WTC11 (cell line): ENCODE results near the gene CACNA2D4. TPM values are rescaled to one million over a fixed set of nuclear protein-coding genes. Genes with fewer than 3 reads are reported as not detected.
A peak's percentile ranks its signal among the peaks of the same experiment; 100 is the strongest.

ENCODE experiments used
- ATAC-seq: fragments of 200-7000 bp; cut with Tn5 transposase; 2 replicates; pipeline ENCODE4 v1.10.0; 2021; ENCODE audit warnings: mild to moderate bottlenecking, moderate library complexity
- CTCF ChIA-PET: fragments of 300-600 bp; sonication (Branson Sonifier 250); formaldehyde crosslinking; loops from one replicate; lab custom pipeline; 2021; ENCODE audit warnings: antibody characterized with exemption; lab: Charles Lee
- POLR2A ChIA-PET: fragments of 350-600 bp; sonication (Branson Sonifier 250); formaldehyde crosslinking; loops from one replicate; lab custom pipeline; 2021; ENCODE audit warnings: antibody characterized with exemption; lab: Charles Lee
- DNase-seq: peaks from one replicate; pipeline ENCODE4 v3.0.0; 2021; ENCODE audit warnings: low spot score
- H3K27ac Mint-ChIP-seq: 2 replicates; pipeline ENCODE4 v1.8.0; 2021; ENCODE audit warnings: mixed read lengths
- H3K27me3 Mint-ChIP-seq: 2 replicates; pipeline ENCODE4 v1.8.0; 2021; ENCODE audit warnings: low read depth, mild to moderate bottlenecking, moderate library complexity, mixed read lengths
- H3K36me3 Mint-ChIP-seq: 2 replicates; pipeline ENCODE4 v1.8.0; 2021; ENCODE audit warnings: mixed read lengths
- H3K4me1 Mint-ChIP-seq: 2 replicates; pipeline ENCODE4 v1.8.0; 2022; ENCODE audit warnings: mixed read lengths
- H3K4me3 Mint-ChIP-seq: 2 replicates; pipeline ENCODE4 v1.8.0; 2021; ENCODE audit warnings: mild to moderate bottlenecking, moderate library complexity, mixed read lengths
- H3K9me3 Mint-ChIP-seq: 2 replicates; pipeline ENCODE4 v1.8.0; 2021; ENCODE audit warnings: mixed read lengths
- AR ChIP-seq: fragments of 250-450 bp; sonication (Bioruptor Pico); IDR thresholded peaks from 2 replicates; pipeline ENCODE4 v1.9.0; 2021; ENCODE audit warnings: mild to moderate bottlenecking
- CDX4 ChIP-seq: fragments of 250-450 bp; sonication (Bioruptor Pico); IDR thresholded peaks from 2 replicates; pipeline ENCODE4 v1.9.0; 2021; ENCODE audit warnings: moderate library complexity, mild to moderate bottlenecking, inconsistent platforms, borderline replicate concordance
- CREM ChIP-seq: sonication (generic); formaldehyde crosslinking; IDR thresholded peaks from 2 replicates; pipeline ENCODE4 v1.8.1; 2022; ENCODE audit warnings: mild to moderate bottlenecking, missing genetic modification reagents, moderate library complexity
- ESRRA ChIP-seq: sonication (generic); formaldehyde crosslinking; IDR thresholded peaks from 2 replicates; pipeline ENCODE4 v1.8.1; 2022; ENCODE audit warnings: mild to moderate bottlenecking, missing genetic modification reagents, borderline replicate concordance
- MYBL2 ChIP-seq: sonication (generic); formaldehyde crosslinking; IDR thresholded peaks from 2 replicates; pipeline ENCODE4 v1.8.1; 2023; ENCODE audit warnings: mild to moderate bottlenecking, moderate library complexity, missing genetic modification reagents
- NR1H2 ChIP-seq: sonication (generic); formaldehyde crosslinking; IDR thresholded peaks from 2 replicates; pipeline ENCODE4 v1.9.0; 2021; ENCODE audit warnings: mild to moderate bottlenecking, moderate library complexity, missing genetic modification reagents
- RELA ChIP-seq: sonication (generic); formaldehyde crosslinking; IDR thresholded peaks from 2 replicates; pipeline ENCODE4 v1.8.1; 2022; ENCODE audit warnings: missing genetic modification reagents, mild to moderate bottlenecking, borderline replicate concordance
- SOX15 ChIP-seq: fragments of 250-450 bp; sonication (Bioruptor Pico); IDR thresholded peaks from 2 replicates; pipeline ENCODE4 v1.9.0; 2021; ENCODE audit warnings: mild to moderate bottlenecking
- USF1 ChIP-seq: sonication (generic); formaldehyde crosslinking; IDR thresholded peaks from 2 replicates; pipeline ENCODE4 v1.8.0; 2022; ENCODE audit warnings: mild to moderate bottlenecking, missing genetic modification reagents
- ZNF138 ChIP-seq: sonication (generic); formaldehyde crosslinking; conservative IDR thresholded peaks from 2 replicates; pipeline ENCODE4 v1.8.1; 2022; ENCODE audit warnings: mild to moderate bottlenecking, moderate library complexity, missing genetic modification reagents
- ZNF219 ChIP-seq: sonication (generic); formaldehyde crosslinking; IDR thresholded peaks from 2 replicates; pipeline ENCODE4 v1.8.0; 2023; ENCODE audit warnings: missing genetic modification reagents, mild to moderate bottlenecking, borderline replicate concordance
- ZNF263 ChIP-seq: sonication (generic); formaldehyde crosslinking; IDR thresholded peaks from 2 replicates; pipeline ENCODE4 v1.8.1; 2022; ENCODE audit warnings: low read depth, mild to moderate bottlenecking, moderate library complexity, missing genetic modification reagents
- ZNF416 ChIP-seq: fragments of 250-450 bp; sonication (Bioruptor Pico); IDR thresholded peaks from 2 replicates; pipeline ENCODE4 v1.9.0; 2021; ENCODE audit warnings: mild to moderate bottlenecking, inconsistent platforms
- total RNA-seq: library from RNA; stranded (reverse); gene quantifications from 3 replicates; pipeline ENCODE4 v1.2.3, GENCODE V29; 2021
- TF ChIP-seq, protein P1 (sequence below): sonication (generic); formaldehyde crosslinking; IDR thresholded peaks from 2 replicates; pipeline ENCODE4 v1.8.1; 2023; ENCODE audit warnings: mild to moderate bottlenecking, missing genetic modification reagents, moderate library complexity
- TF ChIP-seq, protein P2 (sequence below): sonication (generic); formaldehyde crosslinking; conservative IDR thresholded peaks from 2 replicates; pipeline ENCODE4 v1.8.1; 2023; ENCODE audit warnings: mild to moderate bottlenecking, low read depth, missing genetic modification reagents, moderate library complexity
- TF ChIP-seq, protein P3 (sequence below): sonication (generic); formaldehyde crosslinking; IDR thresholded peaks from 2 replicates; pipeline ENCODE4 v1.8.0; 2023; ENCODE audit warnings: missing genetic modification reagents
- TF ChIP-seq, protein P4 (sequence below): sonication (generic); formaldehyde crosslinking; IDR thresholded peaks from 2 replicates; pipeline ENCODE4 v1.8.0; 2023; ENCODE audit warnings: mild to moderate bottlenecking, missing genetic modification reagents
- TF ChIP-seq, protein P5 (sequence below): sonication (generic); formaldehyde crosslinking; IDR thresholded peaks from 2 replicates; pipeline ENCODE4 v1.8.0; 2022; ENCODE audit warnings: missing genetic modification reagents
- TF ChIP-seq, protein P6 (sequence below): sonication (generic); formaldehyde crosslinking; IDR thresholded peaks from 2 replicates; pipeline ENCODE4 v1.8.0; 2022; ENCODE audit warnings: mild to moderate bottlenecking, missing genetic modification reagents

Gene CACNA2D4
- total RNA-seq, 1 experiment from 2014 or later: 0.04 TPM

GRCh38 chr12:1933342-1934051 lies 15.0 kb upstream of the CACNA2D4 start:
- no peak overlapping the region for H3K27ac Mint-ChIP-seq
- CTCF ChIA-PET: interaction anchor here (1.0 to 1.1 kb wide), 3 partner anchors 12 to 280 kb away, joined by 4 to 6 read pairs (median 6); no protein-coding TSS in a partner anchor
- ATAC-seq (peak; percentile 20; the same call in 1 of the 2 replicates), DNase-seq (no peak)
- no peaks in the 10 kb centered on the region for H3K9me3 Mint-ChIP-seq
- POLR2A ChIA-PET: no interaction called here
- no peak for TF ChIP-seq CDX4
- TF ChIP-seq, protein P1, sequence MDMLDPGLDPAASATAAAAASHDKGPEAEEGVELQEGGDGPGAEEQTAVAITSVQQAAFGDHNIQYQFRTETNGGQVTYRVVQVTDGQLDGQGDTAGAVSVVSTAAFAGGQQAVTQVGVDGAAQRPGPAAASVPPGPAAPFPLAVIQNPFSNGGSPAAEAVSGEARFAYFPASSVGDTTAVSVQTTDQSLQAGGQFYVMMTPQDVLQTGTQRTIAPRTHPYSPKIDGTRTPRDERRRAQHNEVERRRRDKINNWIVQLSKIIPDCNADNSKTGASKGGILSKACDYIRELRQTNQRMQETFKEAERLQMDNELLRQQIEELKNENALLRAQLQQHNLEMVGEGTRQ: peak; percentile 61; the same call in 1 of the 2 replicates
- TF ChIP-seq, protein P2, sequence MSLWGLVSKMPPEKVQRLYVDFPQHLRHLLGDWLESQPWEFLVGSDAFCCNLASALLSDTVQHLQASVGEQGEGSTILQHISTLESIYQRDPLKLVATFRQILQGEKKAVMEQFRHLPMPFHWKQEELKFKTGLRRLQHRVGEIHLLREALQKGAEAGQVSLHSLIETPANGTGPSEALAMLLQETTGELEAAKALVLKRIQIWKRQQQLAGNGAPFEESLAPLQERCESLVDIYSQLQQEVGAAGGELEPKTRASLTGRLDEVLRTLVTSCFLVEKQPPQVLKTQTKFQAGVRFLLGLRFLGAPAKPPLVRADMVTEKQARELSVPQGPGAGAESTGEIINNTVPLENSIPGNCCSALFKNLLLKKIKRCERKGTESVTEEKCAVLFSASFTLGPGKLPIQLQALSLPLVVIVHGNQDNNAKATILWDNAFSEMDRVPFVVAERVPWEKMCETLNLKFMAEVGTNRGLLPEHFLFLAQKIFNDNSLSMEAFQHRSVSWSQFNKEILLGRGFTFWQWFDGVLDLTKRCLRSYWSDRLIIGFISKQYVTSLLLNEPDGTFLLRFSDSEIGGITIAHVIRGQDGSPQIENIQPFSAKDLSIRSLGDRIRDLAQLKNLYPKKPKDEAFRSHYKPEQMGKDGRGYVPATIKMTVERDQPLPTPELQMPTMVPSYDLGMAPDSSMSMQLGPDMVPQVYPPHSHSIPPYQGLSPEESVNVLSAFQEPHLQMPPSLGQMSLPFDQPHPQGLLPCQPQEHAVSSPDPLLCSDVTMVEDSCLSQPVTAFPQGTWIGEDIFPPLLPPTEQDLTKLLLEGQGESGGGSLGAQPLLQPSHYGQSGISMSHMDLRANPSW: no peak
- TF ChIP-seq USF1 (CRISPR knock-in tag): peak; percentile 27; the same call in 1 of the 2 replicates
- no peak for TF ChIP-seq ZNF263 (CRISPR knock-in tag)
- TF ChIP-seq CREM (CRISPR knock-in tag): no peak
- TF ChIP-seq, protein P3, sequence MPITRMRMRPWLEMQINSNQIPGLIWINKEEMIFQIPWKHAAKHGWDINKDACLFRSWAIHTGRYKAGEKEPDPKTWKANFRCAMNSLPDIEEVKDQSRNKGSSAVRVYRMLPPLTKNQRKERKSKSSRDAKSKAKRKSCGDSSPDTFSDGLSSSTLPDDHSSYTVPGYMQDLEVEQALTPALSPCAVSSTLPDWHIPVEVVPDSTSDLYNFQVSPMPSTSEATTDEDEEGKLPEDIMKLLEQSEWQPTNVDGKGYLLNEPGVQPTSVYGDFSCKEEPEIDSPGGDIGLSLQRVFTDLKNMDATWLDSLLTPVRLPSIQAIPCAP (CRISPR knock-in tag): no peak
- TF ChIP-seq, protein P4, sequence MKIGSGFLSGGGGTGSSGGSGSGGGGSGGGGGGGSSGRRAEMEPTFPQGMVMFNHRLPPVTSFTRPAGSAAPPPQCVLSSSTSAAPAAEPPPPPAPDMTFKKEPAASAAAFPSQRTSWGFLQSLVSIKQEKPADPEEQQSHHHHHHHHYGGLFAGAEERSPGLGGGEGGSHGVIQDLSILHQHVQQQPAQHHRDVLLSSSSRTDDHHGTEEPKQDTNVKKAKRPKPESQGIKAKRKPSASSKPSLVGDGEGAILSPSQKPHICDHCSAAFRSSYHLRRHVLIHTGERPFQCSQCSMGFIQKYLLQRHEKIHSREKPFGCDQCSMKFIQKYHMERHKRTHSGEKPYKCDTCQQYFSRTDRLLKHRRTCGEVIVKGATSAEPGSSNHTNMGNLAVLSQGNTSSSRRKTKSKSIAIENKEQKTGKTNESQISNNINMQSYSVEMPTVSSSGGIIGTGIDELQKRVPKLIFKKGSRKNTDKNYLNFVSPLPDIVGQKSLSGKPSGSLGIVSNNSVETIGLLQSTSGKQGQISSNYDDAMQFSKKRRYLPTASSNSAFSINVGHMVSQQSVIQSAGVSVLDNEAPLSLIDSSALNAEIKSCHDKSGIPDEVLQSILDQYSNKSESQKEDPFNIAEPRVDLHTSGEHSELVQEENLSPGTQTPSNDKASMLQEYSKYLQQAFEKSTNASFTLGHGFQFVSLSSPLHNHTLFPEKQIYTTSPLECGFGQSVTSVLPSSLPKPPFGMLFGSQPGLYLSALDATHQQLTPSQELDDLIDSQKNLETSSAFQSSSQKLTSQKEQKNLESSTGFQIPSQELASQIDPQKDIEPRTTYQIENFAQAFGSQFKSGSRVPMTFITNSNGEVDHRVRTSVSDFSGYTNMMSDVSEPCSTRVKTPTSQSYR (CRISPR knock-in tag): no peak
- TF ChIP-seq MYBL2: no peak
- TF ChIP-seq ESRRA (CRISPR knock-in tag): no peak
- no peak for TF ChIP-seq RELA (CRISPR knock-in tag)
- TF ChIP-seq ZNF138: no peak
- no peak for TF ChIP-seq SOX15
- TF ChIP-seq AR (CRISPR knock-in tag): no peak
- TF ChIP-seq, protein P5, sequence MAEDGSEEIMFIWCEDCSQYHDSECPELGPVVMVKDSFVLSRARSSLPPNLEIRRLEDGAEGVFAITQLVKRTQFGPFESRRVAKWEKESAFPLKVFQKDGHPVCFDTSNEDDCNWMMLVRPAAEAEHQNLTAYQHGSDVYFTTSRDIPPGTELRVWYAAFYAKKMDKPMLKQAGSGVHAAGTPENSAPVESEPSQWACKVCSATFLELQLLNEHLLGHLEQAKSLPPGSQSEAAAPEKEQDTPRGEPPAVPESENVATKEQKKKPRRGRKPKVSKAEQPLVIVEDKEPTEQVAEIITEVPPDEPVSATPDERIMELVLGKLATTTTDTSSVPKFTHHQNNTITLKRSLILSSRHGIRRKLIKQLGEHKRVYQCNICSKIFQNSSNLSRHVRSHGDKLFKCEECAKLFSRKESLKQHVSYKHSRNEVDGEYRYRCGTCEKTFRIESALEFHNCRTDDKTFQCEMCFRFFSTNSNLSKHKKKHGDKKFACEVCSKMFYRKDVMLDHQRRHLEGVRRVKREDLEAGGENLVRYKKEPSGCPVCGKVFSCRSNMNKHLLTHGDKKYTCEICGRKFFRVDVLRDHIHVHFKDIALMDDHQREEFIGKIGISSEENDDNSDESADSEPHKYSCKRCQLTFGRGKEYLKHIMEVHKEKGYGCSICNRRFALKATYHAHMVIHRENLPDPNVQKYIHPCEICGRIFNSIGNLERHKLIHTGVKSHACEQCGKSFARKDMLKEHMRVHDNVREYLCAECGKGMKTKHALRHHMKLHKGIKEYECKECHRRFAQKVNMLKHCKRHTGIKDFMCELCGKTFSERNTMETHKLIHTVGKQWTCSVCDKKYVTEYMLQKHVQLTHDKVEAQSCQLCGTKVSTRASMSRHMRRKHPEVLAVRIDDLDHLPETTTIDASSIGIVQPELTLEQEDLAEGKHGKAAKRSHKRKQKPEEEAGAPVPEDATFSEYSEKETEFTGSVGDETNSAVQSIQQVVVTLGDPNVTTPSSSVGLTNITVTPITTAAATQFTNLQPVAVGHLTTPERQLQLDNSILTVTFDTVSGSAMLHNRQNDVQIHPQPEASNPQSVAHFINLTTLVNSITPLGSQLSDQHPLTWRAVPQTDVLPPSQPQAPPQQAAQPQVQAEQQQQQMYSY (CRISPR knock-in tag): no peak
- TF ChIP-seq NR1H2 (CRISPR knock-in tag): no peak
- TF ChIP-seq ZNF416 (CRISPR knock-in tag): no peak
- TF ChIP-seq, protein P6, sequence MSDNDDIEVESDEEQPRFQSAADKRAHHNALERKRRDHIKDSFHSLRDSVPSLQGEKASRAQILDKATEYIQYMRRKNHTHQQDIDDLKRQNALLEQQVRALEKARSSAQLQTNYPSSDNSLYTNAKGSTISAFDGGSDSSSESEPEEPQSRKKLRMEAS (CRISPR knock-in tag): peak; percentile 24; the same call in 1 of the 2 replicates
- no peak for TF ChIP-seq ZNF219 (CRISPR knock-in tag)
- H3K36me3 Mint-ChIP-seq: no peaks in the 10 kb centered on the region
- no peak overlapping the region for H3K4me3 Mint-ChIP-seq
- H3K27me3 Mint-ChIP-seq: no peaks in the 10 kb centered on the region
- H3K4me1 Mint-ChIP-seq: no peaks in the 10 kb centered on the region
